SK-N-SH (cell line): Measurements from ENCODE around the gene LCE4A.
"Not testable (repeated sequence)": the region's sequence is repeated elsewhere in the genome, so short reads cannot be mapped to it uniquely, and the experiment has no call there.

ENCODE experiments used
- CTCF ChIP-seq: fragments of 200-600 bp; sonication (generic); IDR thresholded peaks from 2 replicates; pipeline ENCODE4 v1.6.1; 2017; ENCODE audit warnings: antibody characterized with exemption, mild to moderate bottlenecking, moderate library complexity
- FOSL2 ChIP-seq: IDR thresholded peaks from 2 replicates; pipeline ENCODE4 v1.4.0; 2012; ENCODE audit warnings: low read depth, mild to moderate bottlenecking, moderate library complexity, borderline replicate concordance
- GABPA ChIP-seq: IDR thresholded peaks from 2 replicates; pipeline ENCODE4 v1.4.0; 2012; ENCODE audit warnings: low read depth, mild to moderate bottlenecking
- SMC3 ChIP-seq: IDR thresholded peaks from 2 replicates; pipeline ENCODE4 v1.6.1; 2012; ENCODE audit warnings: low read depth, low read length, improper control_type of control experiment
- TEAD4 ChIP-seq: IDR thresholded peaks from 2 replicates; pipeline ENCODE4 v1.4.0; 2012; ENCODE audit warnings: mild to moderate bottlenecking, borderline replicate concordance; ENCODE audit not compliant: insufficient read depth

- not testable (repeated sequence) for TF ChIP-seq SMC3, FOSL2, TEAD4, GABPA, CTCF
These were observed 41.8 kb upstream of the LCE4A start for GRCh38 chr1:152666171-152666570.
